G401 (cell line): ENCODE measurements around the gene FLT3. TPM values are rescaled to one million over a fixed set of nuclear protein-coding genes. Genes with fewer than 3 reads are reported as not detected.
"Not testable (repeated sequence)": the region's sequence is repeated elsewhere in the genome, so short reads cannot be mapped to it uniquely, and the experiment has no call there.

Experiments
- DNase-seq: peaks from one replicate; pipeline ENCODE4 v3.0.0-alpha.2; 2015; ENCODE audit warnings: low spot score
- in situ Hi-C: cut with HindIII; loops from 2 replicates; pipeline ENCODE4 v1.10.0; 2016; ENCODE audit warnings: low sequenced_read_pairs, mixed read lengths
- total RNA-seq: library from RNA; depleted of rRNA; stranded (reverse); fragments of >200 nt; shearing (Covaris generic); gene quantifications from 2 replicates; pipeline ENCODE4 v1.2.3, GENCODE V29; 2014

Gene FLT3
- total RNA-seq, 1 experiment from 2014 or later, result not detected

DNA sequence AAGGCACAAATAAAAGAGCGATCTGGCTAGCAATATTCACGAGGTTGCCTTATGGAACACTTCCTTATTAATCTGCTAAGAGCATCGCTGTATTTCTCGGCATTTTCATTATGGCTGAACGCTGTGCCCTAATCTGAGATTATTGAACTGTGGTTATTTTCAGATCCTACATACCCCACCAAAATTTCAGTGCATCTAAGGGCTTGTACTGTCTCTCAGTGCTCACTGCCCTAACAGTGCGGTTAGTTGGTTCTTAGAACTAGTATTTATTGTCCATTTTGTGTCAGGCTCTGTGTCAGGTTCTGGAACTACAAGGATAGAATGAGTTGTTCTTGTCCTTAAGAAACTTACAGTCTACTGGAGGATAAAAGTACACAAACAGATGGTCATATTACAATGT lies 51.6 kb downstream of the FLT3 start:
- in situ Hi-C loops, result no loop called here

DNA sequence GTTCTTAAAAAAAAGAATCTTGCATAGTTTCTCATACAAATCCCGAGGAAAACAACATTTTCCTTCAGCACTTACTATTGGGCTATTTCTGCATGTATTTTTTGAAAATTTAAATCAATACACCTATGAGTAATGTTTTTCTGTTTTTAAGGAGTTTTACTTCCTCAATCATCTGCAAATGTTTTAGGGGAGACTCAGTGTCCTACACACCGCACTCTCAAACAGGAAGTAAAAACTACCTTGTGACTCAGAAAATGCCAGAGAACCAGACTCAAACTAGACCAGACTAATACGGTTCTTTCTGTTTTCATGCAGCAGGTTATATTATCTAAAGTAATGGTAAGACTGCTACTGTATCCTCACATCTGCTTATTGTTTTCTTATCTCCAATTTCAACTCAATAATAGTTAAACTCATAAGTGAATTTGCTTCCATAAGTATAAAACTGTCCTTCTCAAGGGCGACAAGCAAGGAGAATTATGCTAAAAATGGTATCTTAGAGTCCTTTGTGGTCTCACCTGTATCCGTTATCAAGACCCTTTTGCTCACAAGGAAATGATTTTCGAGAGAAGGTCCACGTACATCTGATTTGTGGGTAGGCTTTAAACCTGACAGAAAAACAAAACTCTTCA lies 52.5 kb downstream of the FLT3 start:
- DNase-seq, result no peak
- in situ Hi-C loops, result no loop called here

More for the DNA sequence above, 51.6 kb downstream of the FLT3 start:
- no peak for DNase-seq

DNA sequence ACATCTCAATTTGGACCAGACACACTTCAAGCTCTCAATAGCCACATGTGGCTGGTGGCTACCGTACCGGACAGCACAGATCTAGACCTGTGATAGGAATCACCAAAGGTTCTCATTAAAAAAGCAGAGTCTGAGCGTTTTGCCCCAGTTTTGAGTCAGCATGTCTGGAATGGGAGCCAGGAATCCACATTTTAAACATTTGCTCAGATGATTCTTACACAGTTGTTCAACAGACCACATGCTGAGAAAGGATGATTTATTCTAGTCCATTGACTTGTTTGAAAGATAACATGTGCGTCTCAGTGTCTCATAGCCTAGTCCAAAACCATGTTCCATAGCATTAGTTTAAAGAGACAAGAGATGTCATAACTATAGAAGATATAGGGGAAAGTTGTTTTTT lies 53.4 kb downstream of the FLT3 start:
- peak; percentile 82 for DNase-seq
- in situ Hi-C loops, result no loop called here

DNA sequence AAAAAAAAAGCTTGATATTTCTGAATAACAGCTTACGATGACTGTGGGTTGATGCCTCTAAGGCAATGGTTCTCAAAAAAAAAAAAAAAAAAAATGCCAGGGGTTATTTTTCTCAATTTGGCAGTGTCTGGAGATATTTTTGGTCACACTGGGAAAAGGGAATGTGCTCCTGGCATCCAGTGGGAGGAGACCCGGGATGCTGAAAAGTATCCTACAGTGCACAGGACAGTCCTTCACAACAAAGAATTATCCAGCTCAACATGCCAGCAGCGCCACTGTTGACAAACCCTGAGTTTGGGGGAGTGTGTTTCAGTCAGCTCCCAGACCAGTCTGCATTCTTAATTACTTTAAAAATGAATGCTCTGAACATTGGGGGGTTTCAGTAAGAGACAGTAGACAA lies 54.5 kb downstream of the FLT3 start:
- no peak for DNase-seq

DNA sequence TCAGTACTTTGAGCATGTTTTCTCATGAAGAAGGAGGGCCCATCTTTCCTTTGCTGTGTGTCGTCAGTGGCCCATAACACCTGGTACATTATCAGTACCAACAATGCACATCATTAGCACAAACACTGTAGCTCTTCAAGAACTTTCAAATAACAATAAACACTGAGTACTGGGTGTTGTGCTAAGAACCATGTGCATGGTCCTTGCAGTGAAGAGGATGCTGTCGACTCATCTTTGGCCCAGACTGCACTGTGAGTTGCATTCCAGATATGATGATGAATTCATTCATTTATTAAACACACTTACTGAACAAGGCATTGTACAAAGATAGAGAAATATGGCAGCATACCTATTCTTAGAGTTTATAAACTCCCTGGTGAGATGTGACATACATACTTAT lies 55.8 kb downstream of the FLT3 start:
- DNase-seq, result no peak
- in situ Hi-C loops, result no loop called here

More for the DNA sequence above, 54.5 kb downstream of the FLT3 start:
- in situ Hi-C loops, result no loop called here

DNA sequence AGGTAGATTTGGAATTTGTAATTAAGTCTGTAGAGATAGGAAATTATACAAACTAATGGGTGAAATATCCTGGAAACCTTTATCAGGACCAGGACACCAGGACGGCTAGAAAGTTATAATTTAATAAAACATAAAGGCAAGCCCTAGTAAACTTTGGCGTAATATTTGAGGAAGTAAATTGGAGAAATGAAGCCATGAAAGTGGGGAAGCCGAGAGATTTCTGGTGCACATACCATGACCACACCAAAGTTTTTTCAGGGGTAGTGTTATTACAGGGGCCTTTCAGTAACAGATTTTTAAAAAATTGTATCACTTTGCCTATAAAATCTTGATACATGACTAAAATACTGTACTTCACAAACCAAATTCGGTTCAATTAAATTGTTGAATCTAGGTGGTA lies 57.2 kb downstream of the FLT3 start:
- DNase-seq, result no peak
- in situ Hi-C loops, result no loop called here

DNA sequence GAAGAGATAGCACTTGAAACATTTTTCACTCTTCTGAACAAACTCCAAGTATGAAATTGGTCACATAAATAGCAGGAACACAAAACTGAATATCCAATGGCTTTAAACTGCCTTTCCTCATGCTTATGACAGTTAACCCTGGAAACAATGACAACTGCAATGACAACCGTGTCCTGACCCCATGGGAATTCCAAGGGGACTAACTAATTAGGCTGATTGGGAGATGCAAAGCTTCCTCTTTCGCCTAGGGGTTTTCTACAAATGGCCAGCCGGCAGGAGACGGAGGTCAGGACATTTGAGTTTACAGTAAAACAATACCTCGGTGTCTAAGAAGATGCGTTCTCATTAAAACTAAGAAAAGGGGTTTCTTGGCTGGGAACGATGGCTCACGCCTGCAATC lies 58.9 kb downstream of the FLT3 start:
- in situ Hi-C loops, result no loop called here
- DNase-seq, result no peak

DNA sequence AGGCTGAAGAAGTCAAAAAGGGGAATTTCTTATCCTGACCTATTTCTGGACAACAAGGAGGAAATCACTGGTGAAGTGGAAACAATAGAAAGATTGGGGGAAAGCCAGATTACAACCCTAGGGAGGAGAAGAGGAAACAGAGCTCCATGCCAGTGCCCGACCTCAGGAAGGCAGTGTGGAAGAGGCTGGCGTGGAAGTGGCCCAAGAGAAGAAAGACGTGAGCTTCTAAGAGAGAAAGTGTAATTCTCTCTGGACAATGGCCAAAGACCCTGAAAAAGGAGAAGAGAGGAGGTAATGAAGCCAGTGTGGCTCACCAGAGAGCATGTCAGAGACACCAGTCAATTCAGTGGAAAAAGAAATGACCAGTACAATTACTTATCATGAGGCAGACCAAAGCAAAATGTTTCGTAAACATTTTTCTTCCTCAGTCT lies 59.3 kb downstream of the FLT3 start:
- DNase-seq, result peak; percentile 31
- in situ Hi-C loops, result no loop called here

DNA sequence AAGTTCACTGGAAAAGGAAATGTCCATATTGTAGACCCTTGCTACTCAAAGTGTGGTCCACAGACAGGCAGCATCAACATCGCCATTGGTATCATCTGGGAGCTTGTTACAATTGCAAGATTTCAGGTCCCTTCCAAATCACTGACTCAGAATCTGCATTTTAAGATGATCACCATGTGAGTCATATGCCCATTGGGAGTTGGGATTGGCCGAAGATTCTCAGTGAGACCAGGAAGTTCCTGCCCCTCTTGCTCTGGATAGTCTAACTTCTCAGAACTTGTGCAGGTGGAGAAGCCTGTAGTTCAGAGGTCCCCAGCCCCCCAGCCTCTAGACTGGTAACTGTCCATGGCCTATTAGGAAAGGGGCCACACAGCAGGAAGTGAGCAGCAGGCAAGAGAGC lies 63.0 kb downstream of the FLT3 start:
- DNase-seq, result no peak
- in situ Hi-C loops, result no loop called here

DNA sequence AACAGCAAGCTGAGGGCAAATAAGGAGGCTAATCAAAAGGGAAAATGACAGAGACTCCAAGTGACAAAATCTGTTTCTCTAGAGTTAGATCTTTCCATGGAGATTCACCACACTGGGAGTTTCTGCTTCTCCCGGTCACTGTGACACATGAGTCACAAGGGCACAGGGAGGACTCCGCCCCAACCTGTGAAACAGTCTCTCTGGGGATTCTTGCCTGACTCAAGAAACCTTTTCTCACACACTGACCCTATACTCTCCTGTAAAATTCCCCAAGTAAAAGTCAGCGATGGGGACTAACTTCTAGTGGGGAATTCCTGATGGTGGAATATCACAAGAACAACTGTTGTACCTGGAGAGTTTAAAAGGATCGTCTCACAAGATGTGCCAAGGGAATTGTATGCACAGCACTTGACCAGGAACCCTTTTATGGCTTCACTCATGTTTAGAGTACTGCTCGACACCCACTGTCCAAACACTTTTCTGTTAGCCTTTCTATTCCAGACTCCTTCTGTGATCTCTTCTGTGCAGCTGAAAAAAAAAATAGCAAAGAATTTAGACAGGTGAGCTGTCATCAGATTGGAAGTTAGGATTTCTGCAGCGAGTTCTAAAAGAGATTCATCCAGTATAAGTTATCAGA lies 65.1 kb downstream of the FLT3 start:
- no peak for DNase-seq
- in situ Hi-C loops, result no loop called here

DNA sequence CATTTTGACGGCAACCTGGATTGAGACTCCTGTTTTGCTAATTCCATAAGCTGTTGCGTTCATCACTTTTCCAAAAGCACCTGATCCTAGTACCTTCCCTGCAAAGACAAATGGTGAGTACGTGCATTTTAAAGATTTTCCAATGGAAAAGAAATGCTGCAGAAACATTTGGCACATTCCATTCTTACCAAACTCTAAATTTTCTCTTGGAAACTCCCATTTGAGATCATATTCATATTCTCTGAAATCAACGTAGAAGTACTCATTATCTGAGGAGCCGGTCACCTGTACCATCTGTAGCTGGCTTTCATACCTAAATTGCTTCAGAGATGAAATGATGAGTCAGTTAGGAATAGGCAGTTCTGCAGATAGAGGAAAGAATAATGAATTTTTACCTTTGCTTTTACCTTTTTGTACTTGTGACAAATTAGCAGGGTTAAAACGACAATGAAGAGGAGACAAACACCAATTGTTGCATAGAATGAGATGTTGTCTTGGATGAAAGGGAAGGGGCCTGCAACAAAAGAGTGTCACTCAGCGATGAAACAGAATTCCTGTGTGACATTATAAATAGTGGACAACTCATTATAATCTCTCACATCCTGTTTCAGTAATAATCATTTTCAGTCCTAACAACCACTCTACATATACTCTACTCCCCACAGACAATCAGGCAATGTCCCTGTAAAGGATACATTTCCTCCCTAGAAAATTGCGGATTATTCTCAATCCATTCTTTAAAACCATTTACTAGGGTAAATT lies 66.3 kb downstream of the FLT3 start:
- in situ Hi-C loops, result no loop called here
- no peak for DNase-seq

DNA sequence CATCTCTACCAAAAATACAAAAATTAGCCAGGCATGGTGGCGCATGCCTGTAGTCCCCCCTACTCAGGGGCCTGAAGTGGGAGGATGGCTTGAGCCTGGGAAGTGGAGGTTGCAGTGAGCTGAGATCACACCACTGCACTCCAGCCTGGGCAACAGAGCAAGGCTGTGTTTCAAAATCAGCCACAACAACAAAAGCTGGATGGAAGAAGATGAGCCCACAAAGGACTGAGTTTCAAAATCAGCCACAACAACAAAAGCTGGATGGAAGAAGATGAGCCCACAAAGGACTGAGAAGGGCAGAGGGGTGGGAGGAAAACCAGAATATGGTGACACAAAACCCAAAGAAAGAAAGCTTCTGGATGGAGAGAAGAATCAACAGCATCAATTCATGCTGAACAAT lies 67.9 kb downstream of the FLT3 start:
- in situ Hi-C loops, DNase-seq: not testable (repeated sequence)

DNA sequence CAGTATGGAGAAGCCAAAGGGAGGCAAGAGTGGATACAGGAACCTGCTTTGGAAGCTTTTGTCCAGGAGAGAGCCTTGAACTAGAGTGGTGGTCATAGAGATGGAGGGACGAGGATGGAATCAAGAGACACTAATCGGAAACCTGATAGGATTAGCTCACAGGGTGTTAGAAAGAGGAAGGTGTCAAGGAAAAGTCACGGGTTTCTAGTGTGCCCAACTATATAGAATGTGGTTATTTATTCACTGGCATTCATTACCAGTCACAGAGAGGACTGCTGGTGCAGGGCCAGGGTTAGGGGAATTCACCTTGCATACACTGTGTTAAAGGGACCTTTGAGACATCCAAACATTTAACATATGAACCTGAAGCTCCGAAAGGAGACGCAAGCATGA lies 68.5 kb downstream of the FLT3 start:
- DNase-seq, result no peak
- in situ Hi-C loops, result no loop called here

DNA sequence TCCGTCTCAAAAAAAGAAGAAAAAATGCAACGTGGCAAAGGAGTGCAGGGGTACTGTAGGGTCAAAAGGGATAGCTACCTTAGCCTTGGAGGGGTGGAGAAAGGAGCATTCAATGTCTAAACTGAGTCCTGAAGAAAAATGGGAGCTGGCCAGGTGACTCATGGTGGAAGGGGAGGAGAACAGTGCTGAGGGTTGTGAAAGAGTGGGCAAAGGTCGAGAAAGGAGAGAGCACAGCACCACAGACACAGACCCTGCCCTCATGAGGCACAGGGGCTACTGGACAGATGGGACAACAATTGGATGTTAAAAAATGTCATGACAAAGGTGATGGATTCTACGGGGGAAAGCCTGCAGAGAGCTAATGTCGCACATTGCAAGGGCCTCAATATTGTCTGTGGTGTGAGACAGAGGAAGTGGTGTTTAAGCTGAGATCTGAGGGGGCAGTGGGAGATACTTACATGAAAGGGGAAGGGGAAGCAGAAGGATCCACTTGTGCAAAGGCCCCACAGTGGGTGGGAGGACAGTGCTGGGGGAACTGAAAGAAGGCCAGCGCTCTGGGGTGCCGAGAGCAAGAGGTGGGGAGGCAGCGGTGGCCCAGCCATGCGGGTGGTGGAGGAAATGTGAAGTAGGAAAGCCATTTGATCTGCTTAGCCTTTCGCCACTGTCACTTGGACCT lies 69.0 kb downstream of the FLT3 start:
- DNase-seq, result no peak
- in situ Hi-C loops, result no loop called here

DNA sequence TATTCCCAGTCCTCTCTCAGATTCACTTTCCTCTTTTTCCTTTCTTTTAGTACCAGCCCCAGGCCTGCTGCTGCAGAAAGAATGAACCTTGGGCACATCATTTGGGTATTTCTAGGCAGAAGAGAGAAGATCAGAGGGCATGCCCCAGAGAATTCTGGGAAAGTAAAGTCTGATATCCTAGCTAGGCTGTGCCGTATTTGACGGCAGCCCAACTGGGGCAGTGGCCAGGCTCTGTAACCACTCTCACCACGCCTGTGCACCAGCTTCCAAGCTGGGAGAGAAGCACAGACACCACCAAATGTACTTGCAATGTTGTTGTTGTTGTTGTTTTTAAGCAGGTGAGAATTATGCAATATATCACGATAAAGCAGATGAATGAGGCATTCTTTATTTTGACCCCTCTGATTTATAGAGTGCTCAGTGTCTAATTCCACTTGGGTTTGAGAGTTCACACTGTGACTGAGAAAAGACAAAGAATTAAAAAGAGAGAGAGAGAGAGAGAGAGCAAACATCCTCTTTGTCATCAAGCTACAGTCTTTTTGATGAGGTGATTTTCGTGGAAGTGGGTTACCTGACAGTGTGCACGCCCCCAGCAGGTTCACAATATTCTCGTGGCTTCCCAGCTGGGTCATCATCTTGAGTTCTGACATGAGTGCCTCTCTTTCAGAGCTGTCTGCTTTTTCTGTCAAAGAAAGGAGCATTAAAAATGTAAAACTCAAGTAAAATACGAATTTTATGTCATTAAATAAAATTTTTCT lies 72.6 kb downstream of the FLT3 start:
- in situ Hi-C loops, result no loop called here
- DNase-seq, result no peak

DNA sequence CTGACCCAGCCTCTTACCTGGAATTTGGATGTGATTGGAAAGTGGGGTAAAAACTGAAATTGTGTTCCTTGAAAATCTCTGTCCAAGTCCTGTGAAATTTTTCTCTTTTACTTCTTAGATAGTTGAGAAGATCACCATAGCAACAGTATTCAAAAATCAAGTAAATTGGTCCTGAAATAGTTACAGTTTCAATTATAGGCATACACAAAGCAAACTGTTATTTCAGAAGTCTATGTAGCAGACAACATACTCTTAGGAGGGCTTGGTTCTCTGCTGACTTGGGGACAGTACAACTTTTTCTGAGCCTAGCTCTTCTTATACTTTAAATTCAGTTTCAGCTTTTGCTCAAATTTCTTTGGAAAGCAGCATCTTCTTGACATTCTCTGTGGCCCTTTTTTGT lies 73.3 kb downstream of the FLT3 start:
- no peak for DNase-seq
- in situ Hi-C loops, result no loop called here

DNA sequence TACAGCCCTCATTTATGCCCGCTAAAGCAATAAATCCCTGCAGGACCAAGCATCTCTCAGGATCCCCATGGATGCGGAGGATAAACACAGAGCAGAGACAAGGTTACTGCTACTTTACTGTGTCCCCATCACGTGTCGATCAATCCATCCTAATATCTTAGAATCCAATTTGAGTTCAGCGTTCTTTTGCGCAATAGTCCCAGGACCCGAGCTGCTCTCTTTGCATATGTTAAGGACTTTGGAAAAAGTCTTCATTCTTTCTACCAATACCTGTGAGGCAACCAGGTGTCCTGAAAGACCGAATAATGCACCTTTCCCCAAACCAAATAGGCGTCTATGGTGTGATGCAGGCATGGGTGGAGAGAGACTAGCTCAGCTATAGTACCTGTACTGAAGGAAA lies 73.9 kb downstream of the FLT3 start:
- in situ Hi-C loops, result no loop called here
- DNase-seq, result no peak

DNA sequence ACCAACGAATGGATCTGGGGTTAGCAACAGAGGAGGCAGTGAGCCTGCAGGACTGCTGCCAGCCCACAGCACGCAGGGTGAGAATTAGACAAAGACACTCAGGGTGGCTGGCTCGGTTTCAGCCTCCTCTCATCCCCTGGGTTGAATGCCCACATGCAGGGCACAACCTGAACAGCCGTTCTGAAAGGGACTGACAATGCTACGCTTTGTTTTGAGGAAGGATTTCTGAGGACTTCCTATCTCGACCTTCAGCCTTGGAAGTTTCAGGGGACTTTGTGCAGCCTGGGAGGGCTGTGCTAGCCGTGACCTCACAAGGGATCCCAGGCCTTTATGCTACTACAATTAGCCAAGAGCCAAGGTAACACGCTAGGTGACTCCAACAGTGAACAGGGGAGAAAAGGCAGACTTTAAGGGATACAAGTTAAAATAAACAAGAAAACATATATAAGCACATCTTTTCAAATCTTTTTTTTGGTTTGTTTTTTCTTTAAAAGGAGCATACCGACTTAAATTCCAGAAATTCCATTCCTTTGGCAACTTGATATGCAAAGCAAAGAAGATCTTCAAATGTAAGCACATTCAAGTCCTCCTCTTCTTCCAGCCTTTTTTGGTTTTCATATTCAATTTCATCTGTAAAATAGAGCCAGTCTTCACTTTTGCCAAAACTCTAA lies 77.4 kb downstream of the FLT3 start:
- peak; percentile 40 for DNase-seq

DNA sequence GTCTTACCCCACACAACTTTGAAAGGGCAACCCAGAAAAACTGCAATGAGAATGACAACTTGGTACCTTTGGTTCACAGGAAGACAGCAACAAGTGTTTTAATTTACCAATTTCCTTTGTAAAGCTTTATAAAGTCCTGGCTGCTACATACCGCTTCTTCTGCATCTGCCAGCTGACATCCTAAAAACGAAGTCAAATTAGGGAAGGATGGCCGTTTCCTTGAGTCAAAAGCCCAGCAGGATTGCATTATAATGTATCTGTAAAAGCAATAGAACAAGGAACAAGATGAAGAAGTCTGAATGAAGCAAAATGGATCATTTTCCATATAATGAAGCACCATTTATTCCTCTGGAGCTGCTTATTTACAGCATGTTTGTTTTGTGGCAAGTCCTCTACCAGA lies 86.1 kb downstream of the FLT3 start:
- in situ Hi-C loops, result no loop called here
- DNase-seq, result no peak

More for the DNA sequence above, 77.4 kb downstream of the FLT3 start:
- in situ Hi-C loops, result no loop called here
